Measurements from ENCODE around the gene DCST1.
"Not testable (repeated sequence)": the region's sequence is repeated elsewhere in the genome, so short reads cannot be mapped to it uniquely, and the experiment has no call there.

DCST1 gene

GRCh38 chr1:155033524-155033923 is at the start of gene DCST1, which contains the start of gene DCST2:
TSS of gene DCST1 (plus strand) at chr1:155033824. CDS start at chr1:155034037, 213 bp downstream.
TSS of gene DCST2 (minus strand) at chr1:155033781. CDS start at chr1:155033701, 80 bp downstream.
- no peak for DNase-seq (ENCODE audit: low spot score)

GRCh38 chr1:154986736-154987135 is 46.9 kb upstream of the DCST1 start:
- DNase-seq (ENCODE audit: low spot score), result not testable (repeated sequence)

GRCh38 chr1:154987326-154987725 is 46.3 kb upstream of the DCST1 start:
- no peak for DNase-seq (ENCODE audit: low spot score)

- DNase-seq (ENCODE audit: low spot score), result no peak
Observed at GRCh38 chr1:154988058-154988954, 45.3 kb upstream of the DCST1 start.

GRCh38 chr1:154989195-154989860 is 44.3 kb upstream of the DCST1 start:
- no peak for DNase-seq (ENCODE audit: low spot score)

- DNase-seq (ENCODE audit: low spot score), result no peak
Observed at GRCh38 chr1:154990276-154990675, 43.3 kb upstream of the DCST1 start.

- DNase-seq (ENCODE audit: low spot score), result no peak
Observed at GRCh38 chr1:154992721-154993571, 40.7 kb upstream of the DCST1 start.

- no peak for DNase-seq (ENCODE audit: low spot score)
Observed at GRCh38 chr1:154993572-154994268, 39.9 kb upstream of the DCST1 start, which contains the start of gene LENEP. TSS of gene LENEP (plus strand) at chr1:154993586. CDS start at chr1:154993608, 22 bp downstream.

GRCh38 chr1:154994269-154994587 is 39.4 kb upstream of the DCST1 start:
- DNase-seq (ENCODE audit: low spot score), result no peak

GRCh38 chr1:154994591-154994990 is 39.0 kb upstream of the DCST1 start:
- no peak for DNase-seq (ENCODE audit: low spot score)

- not testable (repeated sequence) for DNase-seq (ENCODE audit: low spot score)
Observed at GRCh38 chr1:154995301-154995983, 38.2 kb upstream of the DCST1 start.

GRCh38 chr1:154996966-154997701 is 36.5 kb upstream of the DCST1 start:
- DNase-seq (ENCODE audit: low spot score), result no peak

GRCh38 chr1:154998201-154998780 is 35.3 kb upstream of the DCST1 start:
- no peak for DNase-seq (ENCODE audit: low spot score)

GRCh38 chr1:154998818-154999570 is 34.6 kb upstream of the DCST1 start:
- DNase-seq (ENCODE audit: low spot score), result peak; percentile 83

- DNase-seq (ENCODE audit: low spot score), result peak; percentile 79
Observed at GRCh38 chr1:154999571-155000410, 33.8 kb upstream of the DCST1 start.

GRCh38 chr1:155000411-155000725 is 33.3 kb upstream of the DCST1 start:
- peak; percentile 54 for DNase-seq (ENCODE audit: low spot score)

- peak; percentile 97 for DNase-seq (ENCODE audit: low spot score)
Observed at GRCh38 chr1:155000726-155001424, 32.7 kb upstream of the DCST1 start.

GRCh38 chr1:155001425-155001674 is 32.3 kb upstream of the DCST1 start:
- peak; percentile 50 for DNase-seq (ENCODE audit: low spot score)

Data from HuH-7 (cell line).